ENCODE data around the gene ZGPAT.

The ZGPAT gene

DNA sequence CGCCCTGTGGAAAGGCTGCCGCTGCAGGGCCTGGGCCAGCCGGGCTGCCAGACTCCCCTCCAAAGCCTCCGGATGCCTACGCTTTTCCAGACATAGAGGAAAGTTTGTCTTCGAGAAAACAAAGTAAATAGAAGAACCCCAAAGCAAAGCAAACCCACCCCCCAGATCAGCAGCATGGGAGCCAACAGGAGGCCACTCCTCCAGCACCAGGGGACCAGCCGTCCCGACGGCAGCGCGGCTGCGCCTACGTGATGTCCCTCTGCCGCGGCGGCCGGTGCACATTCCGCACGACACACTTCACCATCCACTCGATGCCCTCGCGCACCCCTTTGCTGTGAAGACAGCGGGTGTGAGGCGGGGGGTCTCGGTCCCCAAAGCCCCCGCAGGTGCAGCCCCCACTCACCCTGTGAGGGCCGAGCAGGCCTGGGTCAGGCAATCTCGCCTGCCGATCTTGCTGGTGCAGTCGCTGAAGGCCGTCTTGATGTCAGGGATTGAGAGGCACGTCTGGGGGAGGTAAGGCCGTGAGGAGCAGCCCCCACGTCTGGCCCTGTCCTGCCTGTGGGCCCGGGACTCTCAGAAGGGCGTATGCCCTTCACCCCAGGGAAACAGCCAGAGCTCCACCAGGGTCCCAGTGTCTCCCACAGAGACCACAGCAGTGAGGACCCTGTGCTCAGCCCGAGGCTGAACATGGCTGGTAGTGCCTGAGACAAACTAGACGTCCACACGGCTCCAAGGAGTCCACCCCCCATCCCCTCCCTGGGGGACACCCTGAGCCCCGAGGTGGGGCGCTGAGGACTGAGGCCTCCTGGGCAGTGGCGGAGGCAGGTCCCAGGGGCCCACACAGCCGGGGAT is 7.4 kb upstream of the ZGPAT start:
- peaks cover 2% of the 10 kb centered on the region; the same call in 1 of the 2 replicates for H3K36me3 ChIP-seq (ENCODE audit: insufficient read depth, low read length)

DNA sequence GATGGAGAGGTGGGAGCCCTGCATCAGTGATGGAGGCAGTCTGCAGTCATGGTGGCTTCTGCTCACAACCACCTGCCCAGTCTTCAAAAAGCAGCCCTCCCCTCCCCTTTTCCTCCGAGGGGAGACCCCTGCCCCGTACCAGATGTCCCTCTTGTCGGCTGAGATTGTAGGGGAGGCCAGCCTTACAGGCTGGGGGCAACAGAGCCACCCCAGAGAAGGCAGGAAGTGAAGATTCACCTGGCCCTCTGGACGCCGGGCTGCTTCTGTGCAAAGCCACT is 6.8 kb upstream of the ZGPAT start:
- Histone ChIP-seq H3K36me3 (ENCODE audit: insufficient read depth, low read length) (peaks cover 2% of the 10 kb centered on the region; the same call in 1 of the 2 replicates), H3K4me3 (ENCODE audit: low read depth, low read length) (no peak overlapping the region), H2AFZ (ENCODE audit: low read length, unreplicated experiment) (no peak overlapping the region), H3K27ac (ENCODE audit: low read depth, low read length) (no peak overlapping the region), H3K4me1 (ENCODE audit: control insufficient read depth, insufficient read depth, low read length, unreplicated experiment) (peaks cover 44% of the 10 kb centered on the region), H3K79me2 (ENCODE audit: control insufficient read depth, insufficient read depth, low read length, unreplicated experiment) (peaks cover 10% of the 10 kb centered on the region), H3K27me3 (ENCODE audit: insufficient read depth, low read length) (no peaks in the 10 kb centered on the region)

More for the DNA sequence above, 7.4 kb upstream of the ZGPAT start:
- H3K79me2 ChIP-seq (ENCODE audit: control insufficient read depth, insufficient read depth, low read length, unreplicated experiment) = peaks cover 5% of the 10 kb centered on the region
- H3K27me3 ChIP-seq (ENCODE audit: insufficient read depth, low read length) = no peaks in the 10 kb centered on the region
- peak overlapping the region; percentile 97; the same call in 1 of the 2 replicates for H3K27ac ChIP-seq (ENCODE audit: low read depth, low read length)
- H3K4me3 ChIP-seq (ENCODE audit: low read depth, low read length) = no peak overlapping the region
- H3K4me1 ChIP-seq (ENCODE audit: control insufficient read depth, insufficient read depth, low read length, unreplicated experiment) = peaks cover 38% of the 10 kb centered on the region
- H2AFZ ChIP-seq (ENCODE audit: low read length, unreplicated experiment) = no peak overlapping the region

DNA sequence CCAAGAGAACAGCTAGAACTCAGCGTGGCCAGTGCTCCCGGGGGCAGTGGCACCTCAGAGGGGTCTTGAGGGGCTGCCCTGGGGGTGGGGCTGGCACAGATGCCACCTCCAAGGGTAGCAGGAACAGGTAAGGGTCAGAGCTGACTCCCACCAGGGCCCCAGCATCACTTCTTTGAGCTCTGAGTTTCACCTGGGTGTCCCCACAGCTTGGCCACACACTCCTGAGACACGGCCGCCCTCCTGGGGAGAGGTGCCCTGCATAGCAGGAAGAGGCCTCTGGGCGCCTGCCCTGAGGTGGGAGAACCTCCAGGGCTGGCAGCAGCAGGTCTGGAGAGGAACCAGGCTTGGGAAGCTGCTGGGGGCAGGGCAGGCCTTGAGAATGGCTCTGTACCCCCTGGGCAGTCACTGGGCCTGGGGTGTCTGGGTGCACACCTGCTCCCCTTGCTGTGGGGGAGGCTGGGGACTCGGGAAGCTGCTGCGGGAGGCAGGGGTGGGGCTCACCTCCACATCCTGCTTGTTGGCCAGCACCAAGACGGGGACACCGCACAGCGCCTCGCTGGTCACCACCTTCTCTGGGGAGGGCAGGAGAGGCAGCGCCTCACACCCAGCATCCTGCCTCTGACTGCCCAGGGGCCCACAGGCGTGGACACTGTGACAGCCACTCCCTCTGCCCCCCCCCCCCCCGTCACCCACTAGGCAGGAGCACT is 6.4 kb upstream of the ZGPAT start:
- Histone ChIP-seq H3K27ac (ENCODE audit: low read depth, low read length) (no peak overlapping the region), H3K27me3 (ENCODE audit: insufficient read depth, low read length) (no peaks in the 10 kb centered on the region), H3K4me1 (ENCODE audit: control insufficient read depth, insufficient read depth, low read length, unreplicated experiment) (peaks cover 49% of the 10 kb centered on the region), H2AFZ (ENCODE audit: low read length, unreplicated experiment) (no peak overlapping the region), H3K79me2 (ENCODE audit: control insufficient read depth, insufficient read depth, low read length, unreplicated experiment) (peaks cover 15% of the 10 kb centered on the region), H3K4me3 (ENCODE audit: low read depth, low read length) (no peak overlapping the region), H3K36me3 (ENCODE audit: insufficient read depth, low read length) (peaks cover 2% of the 10 kb centered on the region; the same call in 1 of the 2 replicates)

DNA sequence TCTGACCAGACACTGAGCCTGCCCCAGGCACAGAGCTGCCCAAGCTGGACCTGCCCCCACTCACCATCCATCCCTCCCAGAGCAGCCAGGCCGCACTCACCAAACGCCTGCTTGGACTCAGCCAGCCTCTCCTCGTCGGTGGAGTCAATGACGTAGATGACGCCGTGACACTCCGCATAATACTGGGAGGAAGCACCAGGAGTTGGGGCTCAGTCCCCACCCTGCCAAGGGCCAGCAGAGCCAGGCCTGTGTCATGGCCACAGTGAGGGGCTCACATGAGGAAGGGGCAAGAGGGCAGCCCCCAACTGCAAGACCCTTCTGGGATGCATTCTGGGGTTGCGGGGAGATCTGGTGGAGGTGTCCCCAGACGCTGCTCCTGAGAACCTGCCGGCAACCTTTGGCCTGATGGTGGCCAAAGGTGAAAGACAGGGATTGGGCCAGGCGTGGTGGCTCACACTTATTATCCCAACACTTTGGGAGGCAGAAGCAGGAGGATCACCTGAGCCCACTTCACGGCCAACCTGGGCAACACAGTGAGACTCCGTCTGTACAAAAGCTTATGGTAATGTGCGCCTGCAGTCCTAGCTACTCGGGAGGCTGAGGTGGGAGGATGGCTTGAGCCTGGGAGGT is 5.7 kb upstream of the ZGPAT start:
- Histone ChIP-seq H3K27ac (ENCODE audit: low read depth, low read length) (no peak overlapping the region), H3K27me3 (ENCODE audit: insufficient read depth, low read length) (no peaks in the 10 kb centered on the region), H2AFZ (ENCODE audit: low read length, unreplicated experiment) (no peak overlapping the region), H3K79me2 (ENCODE audit: control insufficient read depth, insufficient read depth, low read length, unreplicated experiment) (peaks cover 22% of the 10 kb centered on the region), H3K4me3 (ENCODE audit: low read depth, low read length) (no peak overlapping the region), H3K4me1 (ENCODE audit: control insufficient read depth, insufficient read depth, low read length, unreplicated experiment) (peaks cover 52% of the 10 kb centered on the region), H3K36me3 (ENCODE audit: insufficient read depth, low read length) (peaks cover 1% of the 10 kb centered on the region; the same call in 1 of the 2 replicates)

DNA sequence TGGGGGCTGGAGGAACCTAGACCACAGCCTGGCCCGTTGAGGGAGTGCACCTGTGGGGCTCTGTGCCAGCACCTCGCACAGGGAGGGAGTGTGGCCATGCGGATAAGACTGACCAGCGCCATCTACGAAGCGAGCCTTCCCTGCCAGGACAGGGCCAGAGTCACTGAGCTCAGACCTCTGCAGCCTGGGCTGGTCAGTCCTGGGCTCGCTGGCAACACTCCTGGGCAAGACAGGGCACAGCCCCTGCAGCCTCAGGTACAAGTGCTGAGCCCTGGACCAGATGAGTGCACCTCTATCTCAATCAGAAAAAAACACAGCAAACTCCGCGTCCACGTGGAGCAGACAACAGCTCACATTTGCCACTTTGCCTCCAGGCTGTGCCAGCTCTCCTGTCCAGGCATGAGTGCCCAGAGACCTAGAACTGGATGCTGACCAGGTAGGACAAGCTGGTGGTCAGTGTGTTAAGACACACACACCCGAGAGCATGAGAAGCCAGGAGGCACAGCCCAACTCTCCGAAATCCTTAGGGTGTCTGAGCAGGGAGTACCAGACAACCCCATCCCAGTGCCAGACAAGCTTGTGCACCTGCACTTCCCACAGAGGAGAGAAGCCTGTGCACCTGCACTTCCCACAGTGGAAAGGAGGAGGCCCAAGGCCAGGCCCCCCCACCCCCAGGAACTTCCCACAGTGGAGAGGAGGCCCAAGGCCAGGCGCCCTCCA is 4.9 kb upstream of the ZGPAT start:
- Histone ChIP-seq H3K79me2 (ENCODE audit: control insufficient read depth, insufficient read depth, low read length, unreplicated experiment) (peaks cover 29% of the 10 kb centered on the region), H3K27ac (ENCODE audit: low read depth, low read length) (no peak overlapping the region), H3K27me3 (ENCODE audit: insufficient read depth, low read length) (no peaks in the 10 kb centered on the region), H3K4me3 (ENCODE audit: low read depth, low read length) (no peak overlapping the region), H3K4me1 (ENCODE audit: control insufficient read depth, insufficient read depth, low read length, unreplicated experiment) (peaks cover 44% of the 10 kb centered on the region), H2AFZ (ENCODE audit: low read length, unreplicated experiment) (no peak overlapping the region), H3K36me3 (ENCODE audit: insufficient read depth, low read length) (no peaks in the 10 kb centered on the region)

DNA sequence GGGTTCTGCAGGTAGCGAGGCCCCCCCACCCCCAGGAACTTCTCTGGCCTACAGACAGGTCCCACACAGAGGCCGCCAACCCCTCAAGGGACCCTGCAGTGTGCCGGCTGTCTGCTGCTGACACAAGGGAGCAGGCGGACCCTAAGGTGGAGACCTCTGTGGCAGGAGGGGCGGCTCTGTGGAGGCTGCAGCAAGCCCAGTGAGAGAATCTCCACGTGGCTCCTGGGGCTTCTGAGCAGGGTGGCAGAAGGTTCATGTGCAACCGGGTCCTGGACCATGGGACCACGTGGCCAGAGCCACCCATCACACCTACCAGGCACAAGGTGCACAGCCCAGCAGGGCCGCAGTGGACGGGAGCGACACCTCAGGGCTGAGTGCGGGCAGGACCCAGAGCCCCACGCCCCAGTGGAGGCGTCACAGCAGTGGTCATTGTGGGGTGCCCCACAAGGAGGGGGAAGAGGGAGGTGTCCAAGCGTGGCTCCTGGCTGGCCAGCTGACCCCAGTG is 4.3 kb upstream of the ZGPAT start:
- Histone ChIP-seq H3K79me2 (ENCODE audit: control insufficient read depth, insufficient read depth, low read length, unreplicated experiment) (peaks cover 35% of the 10 kb centered on the region), H3K4me1 (ENCODE audit: control insufficient read depth, insufficient read depth, low read length, unreplicated experiment) (peaks cover 38% of the 10 kb centered on the region), H3K27me3 (ENCODE audit: insufficient read depth, low read length) (no peaks in the 10 kb centered on the region), H2AFZ (ENCODE audit: low read length, unreplicated experiment) (no peak overlapping the region), H3K36me3 (ENCODE audit: insufficient read depth, low read length) (no peaks in the 10 kb centered on the region), H3K4me3 (ENCODE audit: low read depth, low read length) (no peak overlapping the region), H3K27ac (ENCODE audit: low read depth, low read length) (no peak overlapping the region)

DNA sequence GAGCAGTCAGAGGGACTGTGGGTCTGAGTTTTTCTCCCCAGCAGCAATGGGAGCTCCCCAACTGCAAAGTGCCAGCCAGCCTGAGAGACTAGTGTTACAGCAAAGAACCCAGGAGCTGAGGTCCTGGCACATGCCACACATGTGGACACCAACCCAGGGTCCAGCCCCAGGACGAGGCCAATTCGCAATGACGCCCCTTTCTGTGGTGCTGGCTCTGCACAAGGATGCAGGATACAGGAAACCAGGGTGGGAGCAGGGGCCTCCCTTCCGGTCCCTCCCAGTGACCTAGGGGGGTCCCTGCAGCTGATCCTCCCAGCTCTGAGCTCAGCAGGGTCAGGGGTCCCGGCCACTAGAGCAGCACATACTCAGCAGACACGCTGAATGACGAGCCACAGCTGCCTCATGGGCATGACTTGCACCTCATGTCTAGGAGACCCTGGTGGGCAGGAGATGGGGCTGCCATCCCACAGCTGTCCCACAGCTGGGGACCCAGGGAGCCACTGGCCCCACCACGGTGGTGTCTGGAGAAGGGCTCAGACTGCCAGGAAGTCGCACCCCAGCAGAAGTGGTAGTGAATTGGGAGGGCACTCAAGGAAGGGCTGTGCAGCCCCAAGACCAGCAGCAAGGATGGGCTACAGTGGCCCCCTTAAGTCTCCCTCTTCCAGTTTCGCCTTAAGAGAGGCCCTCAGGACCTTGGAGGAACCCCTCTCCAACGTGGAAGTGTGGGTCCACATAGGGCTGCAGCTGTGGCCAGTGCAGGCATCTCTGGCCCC is 3.7 kb upstream of the ZGPAT start:
- H2AFZ ChIP-seq (ENCODE audit: low read length, unreplicated experiment) = no peak overlapping the region
- H3K4me1 ChIP-seq (ENCODE audit: control insufficient read depth, insufficient read depth, low read length, unreplicated experiment) = peaks cover 39% of the 10 kb centered on the region
- H3K36me3 ChIP-seq (ENCODE audit: insufficient read depth, low read length) = no peaks in the 10 kb centered on the region
- H3K79me2 ChIP-seq (ENCODE audit: control insufficient read depth, insufficient read depth, low read length, unreplicated experiment) = peaks cover 42% of the 10 kb centered on the region
- H3K27me3 ChIP-seq (ENCODE audit: insufficient read depth, low read length) = no peaks in the 10 kb centered on the region
- no peak overlapping the region for H3K4me3 ChIP-seq (ENCODE audit: low read depth, low read length)
- H3K27ac ChIP-seq (ENCODE audit: low read depth, low read length) = no peak overlapping the region

DNA sequence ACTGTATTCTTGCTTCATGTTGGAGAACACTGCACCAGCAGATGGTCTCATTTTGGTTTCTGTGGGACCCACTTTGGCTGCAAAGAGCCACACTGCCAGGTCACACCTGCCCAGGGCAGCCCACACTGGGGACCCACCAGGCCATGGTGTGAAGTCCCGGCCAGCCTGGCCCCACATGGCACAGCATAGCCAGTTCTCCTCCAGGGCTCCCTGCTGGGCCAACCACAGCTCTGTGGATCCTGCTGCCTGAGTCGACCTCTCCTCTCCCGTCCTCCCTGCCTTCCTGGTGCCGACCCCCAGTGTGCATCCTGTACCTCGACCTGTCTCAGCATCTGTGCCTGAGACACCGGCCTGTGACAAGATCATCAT is 3.1 kb upstream of the ZGPAT start:
- no peak overlapping the region for H2AFZ ChIP-seq (ENCODE audit: low read length, unreplicated experiment)
- H3K36me3 ChIP-seq (ENCODE audit: insufficient read depth, low read length) = no peaks in the 10 kb centered on the region
- no peak overlapping the region for H3K27ac ChIP-seq (ENCODE audit: low read depth, low read length)
- H3K27me3 ChIP-seq (ENCODE audit: insufficient read depth, low read length) = no peaks in the 10 kb centered on the region
- peaks cover 46% of the 10 kb centered on the region for H3K79me2 ChIP-seq (ENCODE audit: control insufficient read depth, insufficient read depth, low read length, unreplicated experiment)
- peaks cover 34% of the 10 kb centered on the region for H3K4me1 ChIP-seq (ENCODE audit: control insufficient read depth, insufficient read depth, low read length, unreplicated experiment)
- no peak overlapping the region for H3K4me3 ChIP-seq (ENCODE audit: low read depth, low read length)

DNA sequence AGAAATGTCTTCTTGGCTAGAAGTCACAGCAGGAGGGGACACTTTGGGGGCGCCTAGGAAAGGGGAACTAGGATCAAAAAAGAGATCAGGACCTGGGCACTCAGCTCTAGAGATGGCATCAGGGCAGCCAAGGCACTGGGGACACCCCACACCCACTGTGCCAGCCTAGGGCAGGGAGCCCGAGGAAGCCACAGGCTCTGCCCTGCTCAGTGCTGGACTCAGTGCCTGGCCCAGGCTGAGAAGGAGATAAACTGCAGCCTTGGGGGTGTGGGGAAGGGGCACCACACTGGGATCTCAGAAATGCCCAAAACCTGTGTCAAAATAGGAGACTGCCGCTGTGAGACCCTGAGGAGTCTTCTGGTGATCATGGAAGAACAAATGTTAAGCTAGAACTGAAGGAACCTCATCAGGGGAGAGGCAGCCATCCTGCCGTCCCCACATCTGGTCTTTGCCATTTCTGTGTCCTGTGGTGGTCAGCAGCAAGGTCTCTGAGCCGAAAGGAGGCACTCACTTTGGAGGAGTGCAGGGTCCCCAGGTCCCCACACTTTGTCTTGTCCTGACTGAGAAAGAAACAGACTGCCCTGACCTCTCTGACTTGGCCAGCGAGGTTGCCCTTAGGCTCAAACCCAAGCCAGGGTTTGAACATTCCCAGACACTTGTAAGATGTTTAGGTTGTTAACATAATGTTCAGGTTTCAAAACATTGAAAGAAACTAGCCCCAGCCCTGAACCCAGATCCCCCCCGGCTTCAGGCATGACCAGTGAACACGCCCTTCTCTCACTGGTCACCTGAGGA is 2.4 kb upstream of the ZGPAT start:
- Histone ChIP-seq H3K79me2 (ENCODE audit: control insufficient read depth, insufficient read depth, low read length, unreplicated experiment) (peaks cover 51% of the 10 kb centered on the region), H2AFZ (ENCODE audit: low read length, unreplicated experiment) (no peak overlapping the region), H3K4me1 (ENCODE audit: control insufficient read depth, insufficient read depth, low read length, unreplicated experiment) (peaks cover 28% of the 10 kb centered on the region), H3K27ac (ENCODE audit: low read depth, low read length) (no peak overlapping the region), H3K4me3 (ENCODE audit: low read depth, low read length) (no peak overlapping the region; the same call in 1 of the 2 replicates), H3K36me3 (ENCODE audit: insufficient read depth, low read length) (0 out of 2 replicates have a peak, but pooled peaks cover 2% of the 10 kb centered on the region), H3K27me3 (ENCODE audit: insufficient read depth, low read length) (no peaks in the 10 kb centered on the region)
